Panc1 (cell line): ENCODE results near the gene CAMKMT.

Source experiments
- CTCF ChIP-seq: fragments of 450-650 bp; IDR thresholded peaks from 2 replicates; pipeline ENCODE4 v1.5.1; 2017; ENCODE audit warnings: mild to moderate bottlenecking
- POLR2AphosphoS5 ChIP-seq: IDR thresholded peaks from 2 replicates; pipeline ENCODE4 v1.6.1; 2012; ENCODE audit warnings: mild to moderate bottlenecking, low read depth, low read length, moderate library complexity
- REST ChIP-seq, 2 experiments: IDR thresholded peaks; 2 replicates each; pipeline ENCODE4 v1.6.1; 2011 to 2012; ENCODE audit warnings: low read depth in 2 of 2, control low read depth in 1 of 2, low read length in 1 of 2, mild to moderate bottlenecking in 1 of 2, moderate library complexity in 1 of 2; ENCODE audit not compliant: insufficient read depth in 1 of 2

- TF ChIP-seq POLR2AphosphoS5 (no peak), CTCF (no peak), REST (IDR thresholded peaks at IDR 0.05; ENCODE audit: insufficient read depth in 1 of 2, low read depth in 2 of 2, low read length in 1 of 2) (no peak)
Measured at GRCh38 chr2:44789971-44790721, 428.4 kb downstream of the CAMKMT start.
